Renal cortical epithelial cell (primary cell): ENCODE measurements around the gene FAM89B. TPM values are rescaled to one million over a fixed set of nuclear protein-coding genes. Genes with fewer than 3 reads are reported as not detected.
"Not testable (repeated sequence)": the region's sequence is repeated elsewhere in the genome, so short reads cannot be mapped to it uniquely, and the experiment has no call there.

Experiments
- DNase-seq: peaks from one replicate; pipeline ENCODE4 v3.0.0-alpha.2; 2011; ENCODE audit warnings: low read depth
- total RNA-seq: library from RNA; depleted of rRNA; stranded (reverse); fragments of >200 nt; gene quantifications from 2 replicates; pipeline ENCODE4 v1.2.3, GENCODE V29; 2014

The FAM89B gene
- total RNA-seq, 1 donor from 2014 or later, result 14.8 TPM

DNA sequence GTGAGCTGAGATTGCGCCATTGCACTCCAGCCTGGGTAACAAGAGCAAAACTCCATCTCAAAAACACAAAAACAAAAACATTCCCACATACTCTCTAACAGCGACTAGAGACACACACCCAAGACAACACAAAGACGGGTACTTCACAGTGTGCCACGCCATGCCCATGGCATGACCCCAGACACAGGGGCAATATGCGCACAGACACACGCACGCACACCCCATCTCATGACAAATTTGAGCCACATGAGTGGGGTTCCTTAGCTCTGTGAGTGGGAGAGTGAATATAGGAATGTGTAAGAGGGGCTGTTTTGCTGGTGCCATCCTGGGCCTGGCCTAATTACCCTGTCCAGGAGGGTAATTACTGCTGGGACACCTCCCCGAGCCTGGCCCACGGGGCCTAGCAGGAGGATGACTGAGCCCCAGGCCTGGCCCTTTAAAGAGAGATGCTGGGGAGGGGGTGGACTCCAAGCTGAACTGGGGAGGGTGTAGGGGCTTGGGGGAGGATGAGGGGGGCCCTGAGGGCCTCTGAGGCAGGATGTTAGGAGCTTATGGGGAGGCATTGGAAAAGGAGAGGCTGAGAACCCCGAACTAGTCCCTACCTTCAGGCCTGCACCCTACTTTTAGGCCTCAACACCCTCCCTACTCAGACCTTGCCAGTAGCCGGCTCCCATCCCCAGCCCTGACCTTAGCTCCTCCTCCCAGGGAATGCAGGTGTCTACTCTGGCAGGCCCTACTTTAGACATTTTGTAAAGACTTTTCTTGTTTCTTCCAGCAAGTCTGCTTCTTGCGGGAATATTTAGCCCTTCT is 15.7 kb upstream of the FAM89B start:
- no peak for DNase-seq

DNA sequence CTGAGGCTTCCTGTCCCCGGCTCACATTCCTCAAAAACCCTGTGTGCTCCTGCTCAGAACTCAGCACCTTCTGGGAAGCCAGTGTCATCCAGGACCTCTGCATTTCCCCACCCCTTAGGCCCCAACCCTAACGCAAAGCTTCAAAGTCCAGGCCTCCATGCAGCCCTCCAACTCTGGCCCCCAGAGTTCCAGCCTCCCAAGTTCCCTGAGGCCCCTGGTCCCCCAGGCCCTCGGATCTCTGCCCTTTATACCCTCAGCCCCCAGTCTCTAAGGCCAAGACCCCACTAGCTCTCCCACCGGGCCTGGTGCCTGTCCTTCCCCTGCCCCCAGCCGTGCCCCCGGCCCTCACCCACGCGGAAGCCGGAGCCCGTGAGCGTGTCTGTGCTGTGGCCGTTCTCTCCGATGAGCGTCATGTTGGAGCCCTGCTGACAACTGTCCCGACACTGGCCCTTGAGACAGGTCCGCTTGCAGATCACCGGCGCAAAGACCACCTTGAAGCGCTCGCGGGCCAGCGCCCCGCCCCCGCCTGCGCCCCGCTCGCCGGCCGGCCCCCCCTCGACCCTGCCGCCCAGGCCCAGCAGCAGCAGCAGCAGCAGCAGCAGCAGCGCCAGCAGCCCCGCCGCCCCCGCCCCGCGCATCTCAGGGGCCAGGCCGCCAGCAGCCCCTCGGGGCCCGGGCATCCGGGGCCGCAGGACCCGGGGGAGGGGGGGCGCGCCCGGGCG is 14.9 kb upstream of the FAM89B start:
- no peak for DNase-seq

DNA sequence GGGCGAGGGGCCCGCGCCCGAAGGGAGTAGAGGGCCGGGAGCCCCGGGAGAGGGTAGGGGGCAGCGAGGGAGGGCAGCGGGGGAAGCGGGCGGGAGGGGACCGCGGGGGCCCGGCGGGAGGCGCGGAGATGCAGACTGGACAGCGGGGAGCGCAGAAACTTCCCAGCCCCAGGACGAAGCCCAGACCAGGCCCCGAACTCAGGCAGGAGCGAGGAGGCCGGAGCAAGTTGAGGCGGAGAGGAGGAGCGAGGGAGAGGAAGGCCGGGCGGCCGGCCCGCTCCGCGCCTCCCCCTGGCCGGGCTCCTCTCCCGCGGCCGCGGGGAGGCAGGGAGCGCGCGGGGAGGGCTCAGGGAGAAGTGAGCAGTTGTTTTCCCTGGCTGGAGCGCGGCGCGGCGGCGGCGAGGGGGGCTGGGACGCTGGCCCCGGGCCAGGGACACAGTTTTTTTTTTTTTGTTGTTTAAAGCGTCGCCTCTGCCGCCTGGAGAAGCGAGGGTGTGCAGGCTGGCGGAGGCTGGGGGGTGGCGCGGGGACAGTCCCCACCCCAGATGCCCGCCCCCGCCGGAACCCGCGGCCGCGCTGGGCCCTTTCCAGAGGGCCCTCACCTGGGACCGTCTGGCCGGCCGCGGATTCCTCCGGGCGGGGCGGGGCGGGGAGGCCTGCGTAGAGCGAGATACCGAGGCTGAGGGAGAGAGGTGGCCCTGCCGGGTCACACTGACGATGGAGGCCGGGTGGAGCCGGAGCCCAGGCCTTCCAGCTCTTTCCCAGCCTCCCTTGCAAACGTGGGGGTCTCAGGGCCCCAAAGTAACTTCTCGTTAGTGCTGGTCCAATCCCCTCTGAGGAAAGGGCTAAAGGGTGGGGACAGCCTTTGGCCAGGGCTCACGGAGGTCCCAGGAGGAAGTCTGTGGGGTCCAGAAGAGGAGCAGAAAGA is 14.1 kb upstream of the FAM89B start, which contains the start of gene LTBP3:
Gene LTBP3 (minus strand): TSS at position 358 of the 928 bp plus-strand sequence. CDS start 400 bp downstream, outside the sequence.
- DNase-seq, result peak; percentile 29

DNA sequence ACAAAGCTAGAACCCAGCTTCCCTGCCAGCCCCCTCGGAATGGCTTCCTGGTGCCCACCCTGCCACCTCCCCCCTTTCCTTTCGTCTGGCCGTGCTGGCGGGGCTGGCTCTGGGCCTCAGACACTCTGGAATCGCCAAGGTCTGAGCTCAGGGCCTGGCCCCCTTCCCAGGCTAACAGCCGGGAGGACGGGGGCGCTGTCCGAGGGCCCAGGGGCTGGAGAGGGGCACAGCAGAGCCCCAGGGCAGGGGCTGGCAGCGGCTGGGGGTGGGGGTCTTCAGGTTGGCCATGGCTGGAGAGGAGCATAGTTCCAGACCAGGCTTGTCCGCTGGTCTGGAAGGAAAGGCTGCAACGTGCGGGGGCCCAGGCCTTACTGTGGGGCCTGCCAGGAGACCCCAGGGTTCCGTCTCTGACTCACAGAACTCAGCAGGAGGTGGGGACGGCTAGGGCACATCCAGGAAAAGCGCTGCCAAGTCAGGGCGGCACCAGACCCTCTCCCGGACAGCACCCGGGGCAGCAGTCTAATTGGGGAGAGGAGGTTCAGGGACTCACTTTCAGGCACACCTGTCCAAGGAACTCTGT is 13.3 kb upstream of the FAM89B start:
- no peak for DNase-seq

DNA sequence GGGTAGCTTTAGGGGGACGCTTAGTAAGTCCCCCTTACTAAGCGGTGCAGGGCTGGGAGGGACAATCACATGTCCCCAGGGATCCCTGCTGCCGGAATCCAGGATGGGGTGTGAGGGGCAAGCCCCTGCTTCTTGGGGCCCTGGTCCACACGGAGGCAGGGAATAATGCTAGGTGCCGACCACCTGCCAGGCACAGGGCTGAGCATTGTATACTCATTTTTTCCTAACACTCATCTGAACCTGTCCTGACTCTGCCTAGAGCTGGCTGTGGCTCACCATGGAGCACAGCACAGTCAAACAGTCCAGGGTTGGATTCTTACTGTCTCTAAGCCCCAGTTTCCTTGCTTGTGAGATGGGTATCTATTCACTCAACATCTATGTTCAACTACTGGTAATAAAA is 12.8 kb upstream of the FAM89B start:
- DNase-seq, result no peak

DNA sequence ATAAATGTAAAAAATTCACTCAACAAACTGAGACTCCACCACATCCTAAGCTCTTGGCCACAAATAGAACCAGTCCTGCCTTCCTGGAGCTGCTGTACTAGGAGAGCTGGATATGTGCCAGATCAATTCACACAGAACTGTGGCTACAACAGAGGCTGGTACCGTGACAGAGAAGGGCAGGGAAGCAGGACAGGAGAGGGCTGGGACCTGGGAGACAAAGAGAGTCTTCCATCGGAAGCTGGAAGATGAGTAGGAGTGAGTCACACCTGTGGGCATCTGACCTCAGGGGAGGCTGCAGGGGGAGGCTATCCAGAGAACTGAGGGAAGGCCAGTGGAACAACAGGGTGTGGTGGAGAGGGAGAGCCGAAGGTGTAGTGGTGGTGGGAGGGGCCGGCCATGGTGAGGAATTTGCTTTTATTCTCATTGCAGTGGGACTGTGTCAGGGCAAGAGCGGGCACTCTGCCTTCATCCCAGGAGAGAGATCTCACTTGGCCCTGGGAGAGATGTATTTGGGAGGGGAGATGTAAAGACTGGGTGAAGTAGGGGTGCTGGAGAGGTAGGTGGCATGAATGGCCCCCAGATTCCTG is 12.3 kb upstream of the FAM89B start:
- DNase-seq, result peak; percentile 84

DNA sequence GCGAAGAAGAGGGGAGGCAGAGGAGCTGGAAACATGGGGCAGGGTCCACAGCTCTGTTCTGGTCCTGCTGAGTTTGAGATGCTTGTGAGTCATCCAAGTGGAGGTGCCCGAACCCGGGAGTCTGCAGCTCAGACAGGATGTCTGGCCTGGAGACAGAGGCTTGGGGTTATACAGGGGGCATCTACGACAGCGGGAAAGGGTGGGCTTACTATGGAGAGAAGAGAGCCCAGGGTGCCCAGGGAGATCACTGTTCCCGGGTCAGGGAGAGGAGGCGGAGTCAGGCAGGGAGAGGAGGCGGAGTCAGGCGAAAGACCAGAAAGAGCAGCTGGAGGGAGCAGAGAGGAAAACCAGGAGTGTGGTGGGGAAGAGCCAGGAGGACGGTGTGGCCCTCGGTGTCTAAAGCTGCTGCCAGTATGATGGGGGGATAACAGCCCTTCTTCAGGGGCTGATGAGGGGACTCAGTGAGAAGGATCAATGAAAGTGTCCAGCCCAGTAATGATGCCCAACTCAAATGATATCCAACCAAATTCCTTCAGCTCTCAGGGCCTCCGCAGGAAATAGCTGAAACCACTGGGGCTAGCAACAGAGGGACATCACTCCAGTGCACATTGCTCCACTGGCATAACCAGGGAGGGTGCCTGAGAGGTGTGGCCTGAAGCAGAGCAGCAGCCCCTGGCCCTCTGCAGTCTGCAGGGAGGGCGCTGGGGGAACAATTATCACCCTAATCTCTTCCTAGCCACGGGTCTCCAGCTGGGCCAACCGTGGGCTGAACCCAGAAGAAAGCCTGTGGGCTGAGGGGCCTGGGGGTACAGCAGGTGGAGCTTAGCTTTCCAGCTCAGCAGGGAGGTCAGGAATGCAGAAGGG is 11.6 kb upstream of the FAM89B start:
- peak; percentile 53 for DNase-seq

DNA sequence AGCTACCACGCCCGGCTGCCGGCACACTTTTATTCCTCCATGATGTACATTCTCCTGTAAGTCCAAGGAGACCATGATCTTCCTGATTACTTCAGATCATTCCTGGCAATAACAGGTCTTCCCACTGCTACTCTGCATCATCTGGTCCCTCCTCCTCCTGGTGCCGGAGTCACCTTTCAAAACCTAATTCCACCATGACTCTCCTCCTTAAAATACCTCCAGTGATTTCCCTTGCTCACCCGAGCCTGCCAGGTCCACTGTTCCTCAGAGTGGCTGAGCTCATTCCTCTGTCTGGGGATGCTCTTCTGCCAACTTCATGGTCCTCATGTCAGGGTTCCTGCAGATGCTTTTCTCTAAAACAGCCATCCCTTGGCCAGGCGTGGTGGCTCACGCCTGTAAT is 10.3 kb upstream of the FAM89B start:
- DNase-seq, result no peak

DNA sequence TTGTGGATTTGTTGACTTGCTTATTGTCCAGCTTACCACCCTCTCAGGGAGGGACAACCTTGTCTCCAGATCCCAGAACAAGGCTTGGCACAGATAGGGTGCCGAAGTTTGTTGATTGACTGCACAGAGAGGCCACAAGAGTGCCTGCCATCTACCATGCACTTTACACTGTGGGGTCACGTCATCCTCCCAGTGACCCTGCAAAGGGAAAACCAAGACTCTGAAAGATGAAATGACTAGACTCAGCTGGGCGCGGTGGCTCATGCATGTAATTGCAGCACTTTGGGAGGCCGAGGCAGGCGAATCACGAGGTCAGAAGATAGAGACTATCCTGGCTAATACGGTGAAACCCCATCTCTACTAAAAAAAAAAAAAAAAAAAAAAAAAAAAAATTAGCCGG is 9.6 kb upstream of the FAM89B start:
- DNase-seq, result no peak

DNA sequence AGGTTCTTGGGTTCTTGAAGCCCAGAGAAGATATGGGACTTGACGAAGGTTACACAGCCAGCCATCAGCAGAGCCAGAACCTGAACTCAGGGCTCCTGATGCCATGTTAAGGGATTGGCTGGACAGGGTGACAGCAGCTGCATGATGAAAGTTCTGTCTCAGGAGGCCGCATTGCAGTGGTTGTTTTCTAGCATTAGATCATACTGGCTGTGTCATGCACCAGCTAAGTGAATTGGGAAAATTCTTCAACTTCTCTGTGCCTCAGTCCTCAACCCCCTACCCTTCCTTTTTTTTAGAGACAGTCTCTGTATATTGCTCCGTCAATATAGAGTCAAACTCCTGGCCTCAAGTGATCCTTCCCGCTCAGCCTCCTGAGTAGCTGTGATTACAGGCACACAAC is 8.7 kb upstream of the FAM89B start:
- no peak for DNase-seq

DNA sequence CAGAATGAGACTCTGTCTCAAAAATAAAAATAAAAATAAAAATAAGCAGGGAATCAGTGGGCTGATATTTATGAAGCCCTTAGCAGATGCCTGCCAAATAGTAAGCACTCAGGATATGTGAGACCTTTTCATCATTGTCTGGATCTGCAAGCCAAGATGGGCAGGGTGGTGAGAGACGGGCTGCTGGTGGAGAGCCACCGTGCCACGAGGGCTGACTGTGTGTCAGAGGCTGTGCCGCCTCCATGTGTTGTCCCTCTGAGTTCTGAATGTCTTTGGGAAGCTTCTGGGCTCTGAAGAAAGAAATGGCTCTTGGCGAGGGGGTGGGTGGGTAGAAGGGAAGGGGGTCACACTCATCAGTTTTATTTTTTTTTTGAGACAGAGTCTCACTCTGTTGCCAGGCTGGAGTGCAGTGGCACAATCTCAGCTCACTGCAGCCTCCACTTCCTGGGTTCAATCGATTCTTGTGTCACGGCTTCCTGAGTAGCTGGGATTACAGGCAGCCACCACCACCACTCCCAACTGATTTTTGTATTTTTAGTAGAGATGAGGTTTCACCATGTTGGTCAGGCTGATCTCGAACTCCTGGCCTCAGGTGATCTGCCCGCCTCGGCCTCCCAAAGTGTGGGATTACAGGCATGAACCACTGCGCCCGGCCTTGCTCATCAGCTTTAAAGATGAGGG is 7.3 kb upstream of the FAM89B start:
- DNase-seq, result not testable (repeated sequence)

DNA sequence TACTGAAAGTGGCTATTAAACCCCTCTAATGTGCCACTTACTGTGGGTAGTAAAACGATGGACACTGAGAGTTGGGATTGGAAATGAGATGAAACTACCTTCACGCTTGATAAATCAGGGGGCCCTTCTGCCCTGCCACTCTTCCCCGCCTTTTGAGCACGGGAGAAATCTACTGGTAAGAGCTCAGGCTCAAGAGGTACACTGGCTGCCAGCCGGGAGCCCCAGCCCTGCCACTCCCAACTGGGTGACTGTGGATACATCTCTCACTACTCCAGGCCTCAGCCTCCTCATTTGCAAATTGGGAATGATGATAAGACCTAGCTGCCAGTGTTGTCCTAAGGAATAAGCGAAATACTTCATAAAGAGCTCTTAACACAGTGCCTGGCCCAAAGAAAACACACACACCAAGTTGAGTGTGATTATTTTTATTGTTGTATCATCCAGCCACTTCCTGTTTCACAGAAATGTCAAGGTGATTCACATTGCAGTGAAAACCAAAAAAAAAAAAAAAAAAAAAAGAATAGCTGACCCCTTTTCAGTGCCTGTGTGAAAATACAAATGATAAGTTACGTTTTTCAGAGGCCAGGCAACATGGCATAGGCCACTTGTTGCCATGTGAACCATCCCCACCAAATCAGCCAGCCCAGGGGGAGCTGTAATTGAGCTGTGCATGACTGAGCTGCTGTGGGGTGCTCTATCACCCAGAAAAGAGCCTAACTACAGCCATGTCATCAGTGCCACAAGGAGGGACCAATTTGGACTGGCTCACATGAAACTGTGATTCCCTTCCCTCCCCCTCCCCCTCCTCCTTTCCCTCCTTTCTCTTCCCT is 6.5 kb upstream of the FAM89B start:
- DNase-seq, result no peak

DNA sequence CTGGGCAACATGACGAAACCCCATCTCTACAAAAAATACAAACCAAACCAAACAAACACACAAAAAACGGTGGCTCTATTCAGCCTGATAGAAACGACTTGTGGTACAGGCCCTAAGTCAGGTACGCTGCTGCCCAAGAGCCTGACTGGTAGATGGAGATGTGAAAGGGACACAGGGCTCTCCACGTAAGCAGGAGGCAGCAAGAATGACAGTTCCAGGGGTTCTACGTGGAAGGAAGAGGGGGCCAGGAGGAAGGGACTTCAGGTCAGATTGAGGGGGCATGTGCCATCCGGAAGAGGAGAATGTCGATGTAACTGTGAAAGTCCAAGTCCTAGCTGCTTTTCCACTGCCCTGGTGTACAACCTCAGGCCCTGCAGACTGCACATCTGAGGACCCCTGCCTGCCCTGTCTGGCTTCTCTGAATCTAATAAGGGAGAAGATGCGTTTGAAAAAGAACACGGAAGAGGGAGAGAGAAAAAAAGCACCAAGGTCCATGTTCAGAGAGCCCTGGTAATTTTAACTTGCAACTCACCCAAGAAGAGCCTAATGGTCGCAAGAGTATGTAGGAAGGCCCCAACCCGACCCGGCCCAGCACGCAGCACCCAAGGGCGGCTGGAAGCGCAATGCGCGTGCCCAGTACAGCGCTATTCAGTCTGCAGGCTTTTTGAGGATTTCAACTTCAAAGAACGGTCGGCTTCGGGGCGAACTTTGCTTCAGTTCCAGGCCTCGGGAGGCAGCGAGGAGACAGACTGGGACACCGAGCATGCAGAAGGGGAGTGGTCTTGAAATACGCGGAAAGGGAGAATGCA is 3.0 kb upstream of the FAM89B start:
- DNase-seq, result no peak

DNA sequence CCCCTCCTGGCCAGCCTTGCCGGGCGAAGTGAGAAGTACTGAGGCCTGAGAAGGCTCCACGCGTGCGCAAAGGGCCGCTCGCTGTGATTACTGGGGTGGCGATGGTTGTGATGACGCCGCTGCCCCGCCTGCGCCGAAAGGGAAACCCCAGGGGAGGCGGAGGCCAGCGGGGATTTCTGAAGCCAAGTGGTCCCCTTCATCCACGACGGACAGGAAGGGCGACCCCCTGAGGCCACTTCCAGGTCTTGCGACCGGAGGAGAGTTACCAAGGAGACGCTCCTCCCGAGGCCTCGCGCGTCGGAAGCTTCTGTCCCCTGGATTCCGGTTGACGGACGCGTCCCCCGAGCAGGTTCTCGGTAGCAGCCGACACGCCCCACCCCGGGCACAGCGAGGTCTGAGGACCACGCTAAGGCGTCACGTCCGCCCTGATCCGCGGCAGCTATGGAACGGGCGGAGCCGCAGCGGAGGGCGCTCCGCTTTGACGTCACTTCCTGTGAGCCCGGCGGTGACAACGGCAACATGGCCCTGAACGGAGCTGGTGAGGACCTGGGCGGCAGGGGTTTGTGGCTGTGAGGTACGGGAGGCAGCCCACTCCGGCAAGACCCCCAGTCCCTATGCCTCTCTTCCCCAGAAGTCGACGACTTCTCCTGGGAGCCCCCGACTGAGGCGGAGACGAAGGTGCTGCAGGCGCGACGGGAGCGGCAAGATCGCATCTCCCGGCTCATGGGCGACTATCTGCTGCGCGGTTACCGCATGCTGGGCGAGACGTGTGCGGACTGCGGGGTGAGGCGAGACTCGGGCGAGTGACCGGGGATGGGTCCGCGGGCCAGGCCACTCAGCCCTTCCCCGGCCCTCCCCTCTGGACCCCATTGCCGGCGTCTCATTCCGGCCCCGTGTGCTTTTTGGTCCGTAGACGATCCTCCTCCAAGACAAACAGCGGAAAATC is 2.1 kb upstream of the FAM89B start, which contains the start of gene ZNRD2:
Gene ZNRD2 (plus strand): TSS at position 505 of the 946 bp plus-strand sequence. CDS start 15 bp downstream, at position 520.
- peak; percentile 93 for DNase-seq

DNA sequence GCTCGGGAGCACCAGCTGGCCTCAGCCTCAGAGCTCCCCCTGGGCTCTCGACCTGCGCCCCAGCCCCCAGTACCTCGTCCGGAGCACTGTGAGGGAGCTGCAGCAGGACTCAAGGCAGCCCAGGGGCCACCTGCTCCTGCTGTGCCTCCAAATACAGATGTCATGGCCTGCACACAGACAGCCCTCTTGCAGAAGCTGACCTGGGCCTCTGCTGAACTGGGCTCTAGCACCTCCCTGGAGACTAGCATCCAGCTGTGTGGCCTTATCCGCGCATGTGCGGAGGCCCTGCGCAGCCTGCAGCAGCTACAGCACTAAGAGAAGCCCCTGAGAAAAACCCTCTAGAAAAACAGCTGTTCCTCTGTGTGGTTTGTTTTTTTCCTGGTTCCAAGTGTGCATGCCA is 918 bp upstream of the FAM89B start:
- DNase-seq, result no peak

DNA sequence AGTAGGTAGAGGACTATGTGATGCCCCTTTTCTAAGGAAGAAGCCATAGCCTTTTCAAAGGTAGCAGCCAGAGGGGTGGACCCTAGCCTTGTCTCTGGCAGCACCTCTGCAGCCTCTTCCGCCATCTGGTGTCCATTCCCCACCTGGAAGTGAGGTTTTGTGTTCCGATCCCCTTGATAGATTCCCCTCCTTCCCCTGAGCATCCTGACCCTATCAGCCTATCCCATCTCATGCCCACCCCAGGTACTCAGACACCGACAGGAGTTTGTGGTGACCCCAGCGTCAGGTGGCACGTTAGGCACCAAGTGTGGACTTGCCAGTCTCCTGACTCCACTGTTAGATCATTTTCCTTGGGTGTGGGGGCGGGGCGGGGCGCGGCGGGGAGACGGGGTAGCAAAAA is 398 bp upstream of the FAM89B start:
- DNase-seq, result peak; percentile 57
